ENCODE measurements around the gene SUCO.

Gene SUCO

GRCh38 chr1:172646653-172647052 lies 113.7 kb downstream of the SUCO start:
- no peak for DNase-seq (ENCODE audit: low read depth in 2 of 2)

GRCh38 chr1:172647110-172647564 lies 114.2 kb downstream of the SUCO start:
- no peak for DNase-seq (ENCODE audit: low read depth in 2 of 2)

- no peak for DNase-seq (ENCODE audit: low read depth in 2 of 2)
Observed at GRCh38 chr1:172647987-172648386, 115.0 kb downstream of the SUCO start.

GRCh38 chr1:172650474-172651193 lies 117.7 kb downstream of the SUCO start:
- DNase-seq (ENCODE audit: low read depth in 2 of 2): no peak

- no peak for DNase-seq (ENCODE audit: low read depth in 2 of 2)
Observed at GRCh38 chr1:172653015-172653709, 120.2 kb downstream of the SUCO start.

- DNase-seq (ENCODE audit: low read depth in 2 of 2): no peak
Observed at GRCh38 chr1:172654535-172654934, 121.6 kb downstream of the SUCO start.

- DNase-seq (ENCODE audit: low read depth in 2 of 2): no peak
Observed at GRCh38 chr1:172656576-172656975, 123.6 kb downstream of the SUCO start.

- DNase-seq (ENCODE audit: low read depth in 2 of 2): no peak
Observed at GRCh38 chr1:172657586-172657985, 124.6 kb downstream of the SUCO start.

GRCh38 chr1:172658871-172659453 lies 126.0 kb downstream of the SUCO start, which contains the start of gene FASLG:
TSS of gene FASLG (plus strand) at chr1:172659103. CDS start at chr1:172659202, 99 bp downstream.
- peak in 1 of 2 donors; percentile 49 for DNase-seq (ENCODE audit: low read depth in 2 of 2)

GRCh38 chr1:172661107-172661506 lies 128.2 kb downstream of the SUCO start:
- DNase-seq (ENCODE audit: low read depth in 2 of 2): no peak
